NK-92 treated with Interleukin-12 subunit alpha and Interleukin-12 subunit beta, amount 100 ng/mL, for 24 hours (cell line): ENCODE results near the gene ENO2.

Experiments
- DNase-seq: peaks from one replicate; lab custom pipeline; 2025; lab: John Stamatoyannopoulos, UW

Gene ENO2

GRCh38 chr12:6948873-6949594, 34.7 kb downstream of the ENO2 start:
- DNase-seq = no peak

GRCh38 chr12:6950401-6950801, 36.0 kb downstream of the ENO2 start:
- DNase-seq = no peak

GRCh38 chr12:6950811-6951540, 36.6 kb downstream of the ENO2 start, which contains the start of gene PTPN6:
Gene PTPN6, plus strand, starts transcription at chr12:6951356. Its CDS starts 157 bp downstream, at chr12:6951513.
- no peak for DNase-seq

- no peak for DNase-seq
Observed at GRCh38 chr12:6951551-6952120, 37.3 kb downstream of the ENO2 start.

GRCh38 chr12:6952121-6952862, 37.9 kb downstream of the ENO2 start:
- DNase-seq = no peak

- no peak for DNase-seq
Observed at GRCh38 chr12:6952863-6953441, 38.6 kb downstream of the ENO2 start.

GRCh38 chr12:6953442-6954315, 39.3 kb downstream of the ENO2 start:
- peak; percentile 53 for DNase-seq

GRCh38 chr12:6954316-6955107, 40.1 kb downstream of the ENO2 start:
- no peak for DNase-seq

GRCh38 chr12:6955108-6956020, 41.0 kb downstream of the ENO2 start:
- DNase-seq = no peak

- no peak for DNase-seq
Observed at GRCh38 chr12:6956021-6956727, 41.8 kb downstream of the ENO2 start.

- DNase-seq = no peak
Observed at GRCh38 chr12:6957151-6957701, 42.8 kb downstream of the ENO2 start.

GRCh38 chr12:6957741-6958608, 43.6 kb downstream of the ENO2 start:
- no peak for DNase-seq

GRCh38 chr12:6958609-6959057, 44.3 kb downstream of the ENO2 start:
- no peak for DNase-seq

- peak; percentile 20 for DNase-seq
Observed at GRCh38 chr12:6959058-6959804, 44.9 kb downstream of the ENO2 start.

GRCh38 chr12:6959805-6960592, 45.6 kb downstream of the ENO2 start:
- no peak for DNase-seq
